Fibroblast of skin of left biceps (primary cell): ENCODE measurements around the gene ATP6V1G2.
"Not testable (repeated sequence)": the region's sequence is repeated elsewhere in the genome, so short reads cannot be mapped to it uniquely, and the experiment has no call there.

ENCODE experiments used
- DNase-seq, 2 experiments: peaks; one replicate each; pipeline ENCODE4 v3.0.0-alpha.2; 2013; ENCODE audit warnings: low read depth in 2 of 2

The ATP6V1G2 gene

GRCh38 chr6:31546339-31546957, at the start of gene ATP6V1G2:
ATP6V1G2 (minus strand) TSS chr6:31546608; CDS start chr6:31546559, 49 bp downstream.
- DNase-seq = peak; percentile 82 to 85

DNA sequence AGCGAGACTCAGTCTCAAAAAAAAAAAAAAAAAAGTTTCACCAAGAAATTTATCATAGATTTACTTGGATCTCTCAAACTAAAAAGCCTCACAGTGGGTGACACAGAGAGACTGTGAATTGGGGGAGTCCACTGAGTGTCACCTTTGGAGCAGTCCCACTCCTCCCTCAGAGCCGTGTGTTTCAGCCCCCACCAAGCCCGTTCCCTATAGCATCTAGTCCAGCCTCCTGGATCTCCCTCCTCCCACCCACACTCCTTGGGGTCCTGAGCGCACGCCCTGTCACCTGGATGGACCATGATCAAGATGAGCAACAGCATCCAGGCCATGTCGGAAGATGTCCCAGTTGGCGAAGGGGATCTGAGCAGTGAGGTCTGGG, 46.0 kb upstream of the ATP6V1G2 start:
- DNase-seq = no peak

GRCh38 chr6:31590691-31591090, 44.3 kb upstream of the ATP6V1G2 start:
- DNase-seq = not testable (repeated sequence)

- DNase-seq = no peak
Observed at GRCh38 chr6:31588871-31589650, 42.7 kb upstream of the ATP6V1G2 start.

GRCh38 chr6:31587791-31588777, 41.7 kb upstream of the ATP6V1G2 start:
- DNase-seq = no peak

DNA sequence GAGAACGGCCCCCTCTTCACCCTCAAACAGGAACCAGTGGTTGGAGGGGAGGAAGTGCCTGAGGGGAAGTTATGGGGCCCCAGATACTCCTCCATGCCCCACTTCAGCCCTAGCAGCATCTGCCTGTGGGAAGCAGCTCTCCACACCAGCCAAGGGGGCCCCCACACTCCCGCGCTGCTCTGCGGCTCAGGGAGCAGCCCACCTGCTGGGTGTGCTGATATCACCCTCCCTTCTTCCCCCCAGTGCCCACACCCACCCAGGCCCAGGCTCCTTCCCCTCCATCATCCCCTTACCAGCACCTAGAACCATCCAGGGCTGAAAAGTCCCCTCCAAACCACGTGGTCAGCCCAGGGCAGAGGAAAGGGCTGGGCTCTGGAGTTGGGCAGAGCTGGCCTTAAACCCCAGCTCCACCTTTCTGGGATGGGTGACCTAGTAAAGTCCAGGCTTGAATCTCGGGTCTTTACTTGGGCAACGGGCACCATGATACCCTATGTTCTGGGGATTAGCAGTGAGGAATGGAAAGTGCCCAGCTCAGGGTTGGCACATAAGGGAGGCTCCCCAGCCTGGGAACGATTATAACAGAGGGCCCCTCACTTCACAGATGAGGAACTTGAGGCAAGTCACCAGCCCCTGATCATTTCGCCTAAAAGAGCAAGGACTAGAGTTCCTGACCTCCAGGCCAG, 40.3 kb upstream of the ATP6V1G2 start:
- DNase-seq = no peak

DNA sequence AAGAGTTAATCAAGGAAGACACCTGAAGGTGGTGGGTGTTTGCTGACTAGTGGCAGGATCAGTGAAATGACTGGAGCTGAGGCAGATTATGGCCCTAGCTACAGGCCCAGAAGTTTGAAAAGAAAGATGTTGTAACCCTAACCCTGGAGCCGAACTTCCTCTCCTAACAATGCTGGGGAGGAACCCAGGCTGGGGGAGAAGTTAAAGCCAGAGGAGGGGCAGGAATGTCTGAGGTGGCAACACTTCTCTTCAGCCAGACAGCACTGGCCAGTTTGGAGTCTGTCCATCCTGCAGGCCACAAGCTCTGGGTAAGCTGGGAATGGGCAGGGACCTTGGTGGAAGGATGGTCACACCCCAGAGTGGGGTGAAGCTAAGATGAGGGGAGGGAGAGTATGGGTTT, 39.6 kb upstream of the ATP6V1G2 start, which contains the start of gene LST1:
LST1 (plus strand) TSS at position 270 of the 400 bp plus-strand sequence. CDS start 1,023 bp downstream, outside the sequence.
- no peak for DNase-seq

GRCh38 chr6:31585491-31585890, 39.1 kb upstream of the ATP6V1G2 start:
- DNase-seq = no peak

DNA sequence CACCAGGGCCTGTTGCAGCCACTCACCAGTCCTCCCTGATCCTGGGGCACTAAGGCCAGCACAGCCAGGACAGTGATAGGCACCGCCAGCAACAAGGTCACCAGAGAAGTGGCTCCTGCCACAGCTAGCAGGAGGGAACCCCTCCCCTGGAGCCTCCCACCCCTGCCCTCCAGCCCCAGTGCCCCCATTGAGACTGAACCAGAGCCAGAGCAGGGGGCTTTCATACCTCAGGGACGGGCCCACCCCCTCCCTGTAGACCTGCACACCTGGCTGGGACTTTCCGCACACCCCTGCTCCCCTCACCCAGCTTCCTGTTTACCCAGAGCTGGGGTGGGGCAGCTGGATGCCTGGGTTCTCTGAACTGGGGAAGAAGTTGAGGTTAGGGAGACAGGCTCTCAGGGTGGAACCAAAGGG, 35.8 kb upstream of the ATP6V1G2 start, which contains the start of gene LTB:
LTB (minus strand) TSS at position 195 of the 414 bp plus-strand sequence; CDS start at position 188, 7 bp downstream.
- DNase-seq = no peak

DNA sequence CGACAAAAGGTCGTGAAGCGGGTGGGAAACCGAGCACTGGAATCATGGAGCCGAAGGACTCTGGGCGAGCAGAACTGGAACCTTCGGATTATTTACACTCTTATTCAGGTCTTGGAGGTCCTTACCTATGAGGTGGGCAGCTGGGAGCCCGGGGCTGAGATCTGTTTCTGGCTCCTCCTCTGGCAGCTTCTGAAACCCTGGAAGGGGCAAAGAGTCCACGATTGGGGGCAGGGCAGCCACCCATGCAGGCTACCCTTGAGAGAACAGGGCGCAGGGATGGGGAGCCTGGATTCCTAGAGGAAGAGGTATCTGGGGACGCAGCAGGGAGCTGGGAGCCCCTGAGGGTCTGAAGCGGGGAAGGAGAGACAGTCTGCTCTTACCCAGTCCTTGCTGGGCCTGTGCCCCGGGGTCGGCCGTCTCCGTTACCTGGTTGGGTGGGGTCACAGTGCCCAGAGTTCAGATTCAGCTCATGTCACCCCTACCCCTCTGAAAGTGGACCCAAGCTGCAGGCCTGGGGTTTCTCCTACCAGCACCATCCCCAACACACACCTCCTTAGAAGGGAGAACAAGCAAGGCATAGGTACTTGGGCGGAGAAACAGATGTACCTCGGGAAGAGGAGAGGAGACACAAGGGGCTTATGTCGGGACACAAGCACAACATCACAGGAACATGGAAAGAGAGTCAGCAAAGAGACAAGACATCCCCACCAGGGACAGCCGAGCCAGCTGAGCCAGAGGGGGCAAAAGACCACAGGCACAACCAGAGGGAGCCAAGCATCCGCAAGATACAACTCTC, 35.2 kb upstream of the ATP6V1G2 start:
- no peak for DNase-seq

DNA sequence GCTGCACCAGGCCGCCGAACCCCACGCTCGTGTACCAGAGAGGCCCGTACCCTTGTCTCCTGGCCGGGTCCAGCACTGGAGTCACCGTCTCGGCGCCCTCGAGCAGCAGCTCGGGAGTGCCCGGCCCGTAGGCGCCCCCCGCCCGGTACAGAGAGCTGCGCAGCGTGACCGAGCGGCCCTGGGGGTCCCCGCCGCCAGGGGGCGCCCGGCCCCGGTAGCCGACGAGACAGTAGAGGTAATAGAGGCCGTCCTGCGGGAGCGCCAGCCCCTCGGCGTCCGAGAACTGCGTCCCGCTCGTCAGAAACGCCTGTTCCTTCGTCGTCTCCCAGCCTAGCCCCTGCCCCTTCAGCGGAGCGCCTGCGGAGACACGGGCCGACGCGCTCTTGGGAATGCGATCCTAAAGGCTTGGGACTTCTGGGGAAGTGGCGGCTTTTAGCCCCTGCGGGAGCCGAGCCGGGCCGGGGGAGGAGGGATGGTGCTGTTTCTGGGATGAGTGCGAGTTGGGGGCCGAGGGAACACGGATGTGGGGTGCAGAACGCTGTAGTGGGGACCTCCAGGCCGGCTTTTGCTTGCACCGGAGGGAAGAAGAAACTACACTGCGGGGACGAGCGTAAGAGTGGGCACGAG, 34.5 kb upstream of the ATP6V1G2 start:
- peak; percentile 49 to 57 for DNase-seq

DNA sequence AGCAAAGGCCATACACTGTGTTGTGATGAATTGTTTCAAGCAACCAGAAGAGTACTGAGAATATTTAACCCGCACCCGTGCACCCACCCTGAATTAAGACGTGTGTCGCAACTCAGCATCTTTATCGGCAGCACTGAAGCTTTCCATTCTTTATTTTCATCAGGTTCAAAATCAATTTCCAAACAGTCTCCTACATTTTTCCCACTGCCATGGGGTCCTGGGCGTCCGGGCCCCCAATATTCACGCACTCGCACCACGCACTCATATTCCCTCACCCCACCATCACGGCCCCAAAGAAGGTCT, 34.0 kb upstream of the ATP6V1G2 start:
- DNase-seq = no peak

DNA sequence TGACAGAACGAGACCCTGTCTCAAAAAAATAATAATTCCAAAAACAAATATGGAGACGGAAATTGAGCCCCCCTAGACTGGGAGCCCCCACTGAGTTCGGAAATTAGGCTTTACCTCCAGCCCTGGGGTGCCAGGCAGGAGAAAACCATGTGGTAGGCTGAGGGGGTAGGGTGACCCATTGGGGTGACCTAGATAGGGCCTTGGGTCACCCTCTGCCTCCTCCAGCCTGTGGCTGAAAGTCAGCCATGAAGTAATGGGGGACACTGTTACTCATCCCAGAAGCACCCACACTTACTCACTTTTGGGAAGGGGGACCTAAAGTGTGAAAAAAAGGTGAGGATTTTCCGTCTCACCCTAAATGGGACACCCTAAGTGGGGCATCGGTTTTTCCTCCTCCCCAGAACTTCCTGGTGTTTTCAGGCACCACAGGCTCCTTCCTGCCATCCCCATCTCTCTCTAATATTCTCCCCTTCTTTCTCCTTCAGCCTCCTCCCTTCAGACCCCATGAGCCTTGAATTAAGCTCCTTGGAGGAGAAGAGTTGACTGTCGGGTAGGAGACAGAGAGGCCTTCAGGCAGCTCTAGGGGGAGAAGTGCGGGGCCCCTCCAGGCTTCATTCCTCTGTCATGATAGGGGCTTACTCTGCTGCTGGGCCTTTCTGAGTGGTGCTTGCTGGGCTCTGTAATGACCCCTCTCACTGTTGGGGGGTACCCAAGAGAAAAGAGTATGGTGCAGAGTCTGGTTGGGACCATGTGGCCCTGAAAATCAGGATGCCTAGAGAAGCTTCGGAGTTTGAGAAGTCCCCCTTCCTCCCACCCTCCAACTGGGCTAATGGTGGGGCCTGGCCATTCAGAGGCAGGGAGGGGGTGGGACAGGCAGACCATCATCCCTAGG, 33.4 kb upstream of the ATP6V1G2 start:
- no peak for DNase-seq

DNA sequence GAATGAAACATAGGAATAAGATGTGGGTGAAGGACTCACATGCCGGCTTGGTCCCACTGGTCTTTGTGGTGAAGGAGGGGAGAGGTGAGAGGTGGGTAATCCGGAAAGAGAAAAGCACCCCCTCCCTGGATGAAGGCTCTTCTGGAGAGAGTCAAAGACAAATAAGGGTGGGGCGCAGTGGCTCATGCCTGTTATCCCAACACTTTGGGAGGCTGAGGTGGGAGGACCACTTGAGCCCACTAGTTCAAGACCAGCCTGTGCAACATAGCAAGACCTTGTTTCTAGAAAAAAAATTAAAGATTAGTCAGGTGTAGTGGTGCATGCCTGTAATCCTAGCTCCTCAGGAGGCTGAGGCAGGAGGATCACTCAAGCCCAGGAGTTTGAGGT, 32.7 kb upstream of the ATP6V1G2 start:
- DNase-seq = no peak

DNA sequence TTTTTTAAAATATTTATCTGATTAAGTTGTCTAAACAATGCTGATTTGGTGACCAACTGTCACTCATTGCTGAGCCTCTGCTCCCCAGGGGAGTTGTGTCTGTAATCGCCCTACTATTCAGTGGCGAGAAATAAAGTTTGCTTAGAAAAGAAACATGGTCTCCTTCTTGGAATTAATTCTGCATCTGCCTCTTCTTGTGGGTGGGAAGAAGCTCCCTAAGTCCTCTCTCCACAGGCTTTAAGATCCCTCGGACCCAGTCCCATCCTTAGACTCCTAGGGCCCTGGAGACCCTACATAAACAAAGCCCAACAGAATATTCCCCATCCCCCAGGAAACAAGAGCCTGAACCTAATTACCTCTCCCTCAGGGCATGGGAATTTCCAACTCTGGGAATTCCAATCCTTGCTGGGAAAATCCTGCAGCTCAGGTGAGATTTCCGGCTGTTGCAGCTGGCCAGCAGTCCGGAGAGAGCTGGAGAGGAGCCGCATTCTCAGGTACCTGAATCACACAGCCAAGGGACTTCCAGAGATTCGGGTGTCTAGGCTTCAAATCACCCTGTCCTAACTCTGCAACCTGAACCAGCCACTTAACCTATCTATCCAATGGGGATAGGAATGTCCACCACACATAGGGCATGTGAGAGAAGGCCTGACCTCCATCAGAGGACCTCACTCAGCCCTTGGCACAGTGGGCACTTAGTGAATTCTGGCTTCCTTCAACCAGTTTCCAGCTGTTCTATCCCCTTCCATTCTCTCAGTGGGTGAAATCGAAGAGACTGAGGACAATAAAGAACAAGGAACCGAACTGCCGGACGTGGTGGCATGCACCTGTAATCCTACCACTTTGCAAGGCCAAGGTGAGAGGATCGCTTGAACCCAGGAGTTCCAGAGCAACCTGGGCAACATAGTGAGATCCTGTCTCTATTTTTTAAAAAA, 32.0 kb upstream of the ATP6V1G2 start:
- DNase-seq = no peak

GRCh38 chr6:31577579-31577966, 31.2 kb upstream of the ATP6V1G2 start:
- no peak for DNase-seq

DNA sequence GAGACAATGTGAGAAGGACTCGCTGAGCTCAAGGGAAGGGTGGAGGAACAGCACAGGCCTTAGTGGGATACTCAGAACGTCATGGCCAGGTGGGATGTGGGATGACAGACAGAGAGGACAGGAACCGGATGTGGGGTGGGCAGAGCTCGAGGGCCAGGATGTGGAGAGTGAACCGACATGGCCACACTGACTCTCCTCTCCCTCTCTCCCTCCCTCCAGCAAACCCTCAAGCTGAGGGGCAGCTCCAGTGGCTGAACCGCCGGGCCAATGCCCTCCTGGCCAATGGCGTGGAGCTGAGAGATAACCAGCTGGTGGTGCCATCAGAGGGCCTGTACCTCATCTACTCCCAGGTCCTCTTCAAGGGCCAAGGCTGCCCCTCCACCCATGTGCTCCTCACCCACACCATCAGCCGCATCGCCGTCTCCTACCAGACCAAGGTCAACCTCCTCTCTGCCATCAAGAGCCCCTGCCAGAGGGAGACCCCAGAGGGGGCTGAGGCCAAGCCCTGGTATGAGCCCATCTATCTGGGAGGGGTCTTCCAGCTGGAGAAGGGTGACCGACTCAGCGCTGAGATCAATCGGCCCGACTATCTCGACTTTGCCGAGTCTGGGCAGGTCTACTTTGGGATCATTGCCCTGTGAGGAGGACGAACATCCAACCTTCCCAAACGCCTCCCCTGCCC, 30.6 kb upstream of the ATP6V1G2 start:
- no peak for DNase-seq
